ENCODE data around the gene FTO.

DNA sequence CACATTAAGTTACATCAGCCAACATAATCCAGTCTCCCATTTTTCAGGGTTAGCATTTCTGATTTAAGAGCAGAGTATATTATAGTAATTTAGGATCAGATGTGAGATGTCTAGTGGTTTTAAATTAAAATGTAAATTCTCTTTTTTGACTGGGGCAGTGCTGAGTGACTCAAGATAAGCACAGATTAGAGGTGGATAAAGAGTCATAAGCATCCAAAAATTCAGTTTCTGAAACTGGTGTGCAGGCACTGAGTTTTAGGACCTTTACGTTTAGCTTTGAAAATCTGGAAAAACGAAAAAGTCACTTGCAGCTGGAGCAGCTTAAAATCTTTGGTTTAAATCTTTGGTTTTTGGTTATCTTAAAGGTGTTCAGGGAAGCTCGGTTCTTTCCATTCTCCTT lies 190.7 kb downstream of the FTO start:
- TF ChIP-seq, protein P1, sequence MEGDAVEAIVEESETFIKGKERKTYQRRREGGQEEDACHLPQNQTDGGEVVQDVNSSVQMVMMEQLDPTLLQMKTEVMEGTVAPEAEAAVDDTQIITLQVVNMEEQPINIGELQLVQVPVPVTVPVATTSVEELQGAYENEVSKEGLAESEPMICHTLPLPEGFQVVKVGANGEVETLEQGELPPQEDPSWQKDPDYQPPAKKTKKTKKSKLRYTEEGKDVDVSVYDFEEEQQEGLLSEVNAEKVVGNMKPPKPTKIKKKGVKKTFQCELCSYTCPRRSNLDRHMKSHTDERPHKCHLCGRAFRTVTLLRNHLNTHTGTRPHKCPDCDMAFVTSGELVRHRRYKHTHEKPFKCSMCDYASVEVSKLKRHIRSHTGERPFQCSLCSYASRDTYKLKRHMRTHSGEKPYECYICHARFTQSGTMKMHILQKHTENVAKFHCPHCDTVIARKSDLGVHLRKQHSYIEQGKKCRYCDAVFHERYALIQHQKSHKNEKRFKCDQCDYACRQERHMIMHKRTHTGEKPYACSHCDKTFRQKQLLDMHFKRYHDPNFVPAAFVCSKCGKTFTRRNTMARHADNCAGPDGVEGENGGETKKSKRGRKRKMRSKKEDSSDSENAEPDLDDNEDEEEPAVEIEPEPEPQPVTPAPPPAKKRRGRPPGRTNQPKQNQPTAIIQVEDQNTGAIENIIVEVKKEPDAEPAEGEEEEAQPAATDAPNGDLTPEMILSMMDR (IDR thresholded peaks at IDR 0.05) = no peak
- TF ChIP-seq POLR2A (IDR thresholded peaks at IDR 0.05) (no peak), POLR2AphosphoS5 (IDR thresholded peaks at IDR 0.05) (no peak), EP300 (IDR thresholded peaks at IDR 0.05) (no peak)
